GM12872 (cell line): ENCODE results near the gene SNX22.

Source experiments
- CTCF ChIP-seq: IDR thresholded peaks from 3 replicates; pipeline ENCODE4 v1.5.1; 2011; ENCODE audit warnings: low read depth, mild to moderate bottlenecking, low read length, moderate library complexity; ENCODE audit not compliant: insufficient read depth

SNX22 gene

DNA sequence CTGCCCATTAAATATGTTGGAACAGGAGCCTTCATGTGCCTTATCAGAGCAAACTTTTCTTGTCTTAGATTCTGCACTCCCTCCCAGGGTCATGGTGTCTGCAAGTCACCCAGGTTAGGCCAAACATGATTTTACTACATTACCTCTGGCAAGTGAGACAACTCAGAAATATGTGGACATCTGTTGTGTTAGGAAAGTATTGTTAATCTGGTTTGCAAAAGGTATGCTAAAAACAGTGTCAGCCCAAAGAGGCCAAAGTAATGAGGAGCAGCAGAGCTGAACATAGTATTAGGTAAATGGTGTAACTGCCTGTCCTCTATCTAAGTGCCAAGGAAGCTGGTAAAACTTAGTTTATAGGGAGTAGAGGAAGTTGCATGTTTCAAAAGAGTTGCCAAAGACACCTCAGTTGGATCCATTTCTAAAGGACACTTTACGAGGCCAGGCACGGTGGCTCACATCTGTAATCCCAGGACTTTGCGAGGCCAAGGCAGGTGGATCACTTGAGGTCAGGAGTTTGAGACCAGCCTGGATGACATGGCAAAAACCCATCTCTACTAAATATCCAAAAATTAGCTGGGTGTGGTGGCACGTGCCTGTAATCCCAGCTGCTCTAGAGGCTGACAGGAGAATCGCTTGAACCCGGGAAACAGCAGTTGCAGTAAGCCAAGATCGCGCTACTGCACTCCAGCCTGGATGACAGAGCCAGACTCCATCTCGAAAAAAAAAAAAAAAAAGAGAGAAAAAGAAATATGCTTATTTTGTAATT is 33.8 kb downstream of the SNX22 start:
- TF ChIP-seq CTCF = no peak

GRCh38 chr15:64187396-64188191 is 36.1 kb downstream of the SNX22 start:
- TF ChIP-seq CTCF = no peak

- no peak for TF ChIP-seq CTCF
These were observed 40.7 kb downstream of the SNX22 start for GRCh38 chr15:64191971-64192830.

DNA sequence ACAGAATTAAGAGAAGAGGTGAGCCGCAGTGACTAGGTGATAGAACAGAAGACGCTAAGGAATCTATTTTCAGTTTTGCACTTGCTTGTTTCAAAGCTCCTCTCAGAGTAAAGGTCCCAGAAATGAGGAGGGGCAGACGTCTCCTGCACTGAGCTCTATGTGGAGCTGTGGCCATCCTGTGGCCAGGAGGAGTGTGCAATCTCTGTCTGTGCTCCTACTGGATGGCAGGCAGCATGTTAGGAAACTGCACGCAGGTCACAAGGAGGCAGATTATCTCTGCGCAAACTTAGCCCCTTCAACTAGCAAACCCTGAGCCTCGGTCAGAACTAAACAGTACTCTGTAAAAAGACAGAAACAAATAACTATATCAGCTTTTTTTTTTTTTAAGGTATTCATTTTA is 42.4 kb downstream of the SNX22 start:
- TF ChIP-seq CTCF = no peak

DNA sequence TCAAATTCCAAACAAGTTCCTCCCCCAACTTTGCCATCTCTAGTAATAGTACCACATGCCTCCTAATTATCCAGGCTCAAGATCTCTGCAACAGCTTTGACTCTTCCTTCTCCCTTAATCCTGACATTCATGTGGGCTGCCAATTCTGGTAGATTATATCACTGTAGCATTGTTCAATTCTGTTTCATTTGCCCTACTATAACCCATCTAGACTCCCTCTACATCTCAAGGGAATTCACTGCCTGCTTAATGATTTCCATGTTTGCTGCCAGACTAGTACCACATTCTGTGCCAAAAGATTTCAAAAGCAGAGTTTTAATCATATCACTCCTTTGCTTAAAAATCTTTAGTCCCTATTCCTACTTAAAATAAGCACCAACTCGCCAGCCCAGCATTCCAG is 45.9 kb downstream of the SNX22 start:
- TF ChIP-seq CTCF = no peak

- TF ChIP-seq CTCF = no peak
These were observed 53.7 kb downstream of the SNX22 start for GRCh38 chr15:64205202-64205601.
